ENCODE measurements around the gene LRRC43.
"Not testable (repeated sequence)": the region's sequence is repeated elsewhere in the genome, so short reads cannot be mapped to it uniquely, and the experiment has no call there.

LRRC43 gene

DNA sequence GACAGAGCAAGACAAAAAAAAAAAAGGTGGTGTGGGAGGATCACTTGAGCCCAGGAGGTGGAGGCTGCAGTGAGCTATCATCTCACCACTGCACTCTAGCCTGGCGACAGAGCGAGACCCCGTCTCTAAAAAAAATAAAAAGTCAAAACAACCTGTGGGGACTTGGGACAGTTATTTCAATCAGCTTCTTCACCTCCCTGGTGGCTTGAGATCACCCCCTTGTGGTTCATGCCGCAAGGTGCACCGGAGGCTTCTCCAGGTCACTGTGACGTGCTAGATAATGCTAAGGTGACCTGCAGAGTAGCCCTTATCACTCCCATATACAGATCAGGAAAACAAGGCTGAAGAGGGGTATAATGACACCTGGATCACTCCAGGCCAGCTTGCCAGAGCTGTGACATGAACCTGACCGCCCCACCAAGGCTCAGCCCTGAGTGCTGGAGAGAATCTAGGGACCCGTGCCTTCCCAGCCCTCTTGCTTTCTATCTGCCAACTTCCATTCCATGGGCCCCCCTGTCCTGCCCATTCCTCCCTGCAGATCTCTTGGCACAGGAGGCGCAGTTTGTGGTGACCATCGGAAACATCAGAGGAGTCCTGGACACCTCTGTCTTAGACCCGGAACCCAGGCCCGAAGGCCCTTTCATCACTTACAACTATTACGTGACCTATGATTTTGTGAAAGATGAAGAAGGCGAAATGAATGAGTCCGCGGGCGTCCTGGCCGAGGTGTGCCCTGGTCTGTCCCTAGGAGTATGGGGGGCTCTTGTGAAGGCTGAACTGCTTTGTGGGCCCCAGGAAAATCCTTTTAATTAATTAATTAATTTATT is 8.1 kb downstream of the LRRC43 start:
- in situ Hi-C loops (cut with HindIII; ENCODE audit: low sequenced_read_pairs) = no loop called here

DNA sequence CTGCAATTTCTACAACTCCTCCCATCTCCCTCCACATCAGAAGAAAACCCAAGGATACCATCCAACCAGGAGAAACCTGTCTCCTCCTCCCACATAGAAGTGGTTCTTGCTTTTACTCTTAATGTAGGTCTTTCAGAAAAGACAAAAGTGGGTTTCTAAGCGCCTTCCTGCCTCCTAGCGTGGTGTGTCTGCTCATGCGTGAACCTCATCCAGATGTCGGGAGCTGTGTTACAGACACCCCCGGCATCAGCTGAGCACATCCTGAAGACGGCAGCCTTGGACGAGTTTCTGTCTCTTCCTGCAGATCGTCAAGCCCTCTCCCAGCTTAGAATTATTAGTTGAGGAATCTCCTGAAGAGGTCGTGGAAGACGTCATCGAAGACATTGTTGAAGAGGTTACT is 9.5 kb downstream of the LRRC43 start:
- in situ Hi-C loops (cut with HindIII; ENCODE audit: low sequenced_read_pairs) = no loop called here

DNA sequence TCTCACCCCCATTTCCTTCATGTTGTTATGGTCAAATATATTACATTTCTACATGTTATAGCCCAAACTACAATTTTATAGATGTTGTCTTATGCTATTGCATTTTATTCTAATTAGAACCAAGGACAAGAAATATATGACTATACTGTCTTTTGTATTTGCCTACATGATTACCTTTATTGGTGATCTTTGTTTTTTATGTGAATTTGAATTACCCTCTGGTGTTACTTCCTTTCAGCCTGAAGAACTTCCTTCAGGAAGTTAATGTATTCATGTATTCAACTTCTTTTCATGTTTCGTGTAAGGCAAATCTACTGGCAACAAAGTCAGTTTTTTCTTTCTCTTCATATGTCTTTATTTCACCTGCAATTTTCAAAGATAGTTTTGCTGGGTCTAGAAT is 11.9 kb downstream of the LRRC43 start:
- in situ Hi-C loops (cut with HindIII; ENCODE audit: low sequenced_read_pairs) = no loop called here

DNA sequence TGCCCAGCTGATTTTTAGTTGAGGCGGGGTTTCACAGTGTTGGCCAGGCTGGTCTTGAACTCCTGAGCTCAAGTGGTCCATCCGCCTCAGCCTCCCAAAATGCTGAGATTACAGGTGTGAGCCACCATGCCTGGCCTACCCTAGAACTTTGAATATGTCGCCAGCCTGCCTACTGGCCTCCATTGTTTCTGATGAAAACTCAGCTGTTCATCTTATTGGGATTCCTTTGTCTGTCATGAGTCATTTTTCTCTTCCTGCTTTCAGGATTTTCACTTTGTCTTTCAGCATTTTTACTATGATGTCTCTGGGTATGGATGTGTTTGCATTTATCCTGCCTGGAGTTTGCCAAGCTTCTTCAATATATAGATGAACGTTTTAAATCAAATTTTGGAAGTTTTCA is 12.5 kb downstream of the LRRC43 start:
- in situ Hi-C loops (cut with HindIII; ENCODE audit: low sequenced_read_pairs) = no loop called here

DNA sequence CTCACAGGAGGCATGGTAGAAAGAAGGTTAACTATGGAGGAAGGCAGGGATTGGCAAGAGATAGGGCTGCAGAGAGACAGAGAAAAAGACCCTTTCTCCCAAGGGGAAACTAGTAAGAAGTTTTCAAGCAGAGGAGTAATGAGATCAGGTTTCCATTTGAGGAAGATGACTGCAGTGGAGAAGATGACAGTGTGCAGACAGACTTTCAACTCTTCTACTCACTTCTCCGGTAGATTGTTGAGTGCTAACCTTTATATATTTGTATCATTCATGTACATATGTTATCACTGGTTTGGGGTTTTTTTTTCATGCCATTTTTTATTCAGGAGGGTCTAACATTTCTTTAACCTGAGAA is 14.7 kb downstream of the LRRC43 start:
- in situ Hi-C loops (cut with HindIII; ENCODE audit: low sequenced_read_pairs) = no loop called here

DNA sequence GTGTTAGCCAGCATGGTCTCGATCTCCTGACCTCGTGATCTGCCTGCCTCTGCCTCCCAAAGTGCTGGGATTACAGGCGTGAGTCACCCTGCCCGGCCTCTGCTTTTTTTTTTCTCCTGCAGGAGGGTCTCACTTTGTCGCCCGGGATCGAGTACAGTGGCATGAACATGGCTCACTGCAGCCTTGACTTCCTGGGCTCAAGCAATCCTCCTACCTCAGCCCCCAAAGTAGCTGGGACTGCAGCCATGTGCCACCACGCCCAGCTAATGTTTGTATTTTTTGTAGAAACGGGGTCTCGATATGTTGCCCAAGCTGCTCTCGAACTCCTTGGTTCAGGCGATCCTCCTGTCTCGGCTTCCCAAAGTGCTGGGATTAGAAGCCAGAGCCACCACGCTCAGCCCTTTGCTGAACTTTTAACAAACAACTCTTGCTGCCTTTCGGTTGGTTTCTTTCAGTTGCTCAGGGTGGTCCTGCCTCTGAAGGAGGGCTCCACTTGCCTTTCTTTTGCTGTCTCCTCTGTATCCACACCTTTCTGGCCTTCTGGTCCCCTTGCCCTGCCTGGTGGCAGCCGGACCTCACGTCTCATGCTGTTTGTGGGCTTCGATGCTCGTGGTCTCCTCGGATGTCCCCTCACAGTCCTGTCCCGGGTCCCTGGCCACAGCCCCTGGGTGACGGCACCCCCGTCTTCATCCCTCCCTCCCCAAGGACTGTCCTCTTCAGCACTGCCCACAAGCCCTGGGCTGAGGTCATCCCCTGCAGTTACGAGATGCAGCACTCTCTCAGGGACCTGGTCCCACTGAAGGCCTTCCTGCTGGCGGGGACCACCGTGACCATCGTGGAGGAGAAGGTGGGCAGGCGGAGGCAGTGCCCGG is 16.8 kb downstream of the LRRC43 start:
- in situ Hi-C loops (cut with HindIII; ENCODE audit: low sequenced_read_pairs) = no loop called here

DNA sequence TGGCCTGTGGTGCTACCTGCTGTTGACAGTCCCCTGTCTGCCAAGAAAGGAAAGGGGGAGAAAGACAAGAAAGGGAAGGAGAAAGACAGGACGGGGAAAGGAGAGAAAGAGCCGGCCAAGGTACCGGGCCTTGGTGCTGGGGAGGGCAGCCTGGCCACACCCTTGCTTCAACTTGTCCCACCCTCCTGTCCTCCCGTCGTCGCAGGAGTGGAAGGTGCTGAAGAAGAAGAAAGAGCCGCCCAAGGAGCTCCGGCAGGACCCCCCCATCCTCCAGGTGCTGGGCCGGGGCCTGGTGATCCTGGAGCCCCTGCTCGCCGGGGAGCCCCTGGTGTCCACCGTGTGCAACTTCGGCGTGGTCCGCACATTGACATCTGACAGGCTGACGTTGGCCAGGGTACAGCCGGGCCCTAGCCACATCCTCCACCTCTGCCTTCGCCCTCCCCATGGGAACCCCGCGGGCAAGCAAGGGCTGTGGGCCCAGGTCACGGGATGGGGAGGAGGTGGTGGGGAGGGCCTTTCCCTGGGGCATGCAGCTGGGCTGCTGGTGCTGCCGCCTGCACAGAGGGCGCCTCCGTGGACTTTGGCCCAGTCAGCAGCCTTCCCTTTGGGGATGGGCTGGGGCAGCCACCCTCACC is 17.7 kb downstream of the LRRC43 start:
- in situ Hi-C loops (cut with HindIII; ENCODE audit: low sequenced_read_pairs) = no loop called here

GRCh38 chr12:122201381-122201780 is 18.5 kb downstream of the LRRC43 start:
- in situ Hi-C loops (cut with HindIII; ENCODE audit: low sequenced_read_pairs) = no loop called here

DNA sequence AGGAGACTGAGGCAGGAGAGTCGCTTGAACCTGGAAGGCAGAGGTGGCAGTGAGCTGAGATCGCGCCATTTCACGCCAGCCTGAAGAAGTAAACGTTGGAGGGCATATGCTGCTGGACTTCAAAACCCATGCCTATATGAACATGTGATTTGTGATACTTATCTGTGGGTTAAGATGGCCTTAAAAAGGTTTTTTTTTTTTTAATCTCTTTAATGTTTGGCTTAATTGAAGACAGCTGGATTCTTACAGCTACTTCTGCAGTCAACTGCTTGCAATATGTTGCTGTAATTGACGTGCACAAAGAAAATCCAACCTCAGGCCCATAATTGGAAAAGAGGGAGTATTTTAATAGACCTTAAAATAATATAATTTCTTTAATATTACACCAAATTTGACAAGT is 19.1 kb downstream of the LRRC43 start:
- in situ Hi-C loops (cut with HindIII; ENCODE audit: low sequenced_read_pairs) = no loop called here

GRCh38 chr12:122202811-122203210 is 19.9 kb downstream of the LRRC43 start:
- in situ Hi-C loops (cut with HindIII; ENCODE audit: low sequenced_read_pairs) = not testable (repeated sequence)

- in situ Hi-C loops (cut with HindIII; ENCODE audit: low sequenced_read_pairs) = no loop called here
Measured at GRCh38 chr12:122203301-122204166, 20.6 kb downstream of the LRRC43 start, which contains the start of gene B3GNT4. Gene B3GNT4, plus strand, starts transcription at chr12:122203709. Its CDS starts 910 bp downstream, at chr12:122204619.

GRCh38 chr12:122204167-122205052 is 21.5 kb downstream of the LRRC43 start:
- in situ Hi-C loops (cut with HindIII; ENCODE audit: low sequenced_read_pairs) = no loop called here

DNA sequence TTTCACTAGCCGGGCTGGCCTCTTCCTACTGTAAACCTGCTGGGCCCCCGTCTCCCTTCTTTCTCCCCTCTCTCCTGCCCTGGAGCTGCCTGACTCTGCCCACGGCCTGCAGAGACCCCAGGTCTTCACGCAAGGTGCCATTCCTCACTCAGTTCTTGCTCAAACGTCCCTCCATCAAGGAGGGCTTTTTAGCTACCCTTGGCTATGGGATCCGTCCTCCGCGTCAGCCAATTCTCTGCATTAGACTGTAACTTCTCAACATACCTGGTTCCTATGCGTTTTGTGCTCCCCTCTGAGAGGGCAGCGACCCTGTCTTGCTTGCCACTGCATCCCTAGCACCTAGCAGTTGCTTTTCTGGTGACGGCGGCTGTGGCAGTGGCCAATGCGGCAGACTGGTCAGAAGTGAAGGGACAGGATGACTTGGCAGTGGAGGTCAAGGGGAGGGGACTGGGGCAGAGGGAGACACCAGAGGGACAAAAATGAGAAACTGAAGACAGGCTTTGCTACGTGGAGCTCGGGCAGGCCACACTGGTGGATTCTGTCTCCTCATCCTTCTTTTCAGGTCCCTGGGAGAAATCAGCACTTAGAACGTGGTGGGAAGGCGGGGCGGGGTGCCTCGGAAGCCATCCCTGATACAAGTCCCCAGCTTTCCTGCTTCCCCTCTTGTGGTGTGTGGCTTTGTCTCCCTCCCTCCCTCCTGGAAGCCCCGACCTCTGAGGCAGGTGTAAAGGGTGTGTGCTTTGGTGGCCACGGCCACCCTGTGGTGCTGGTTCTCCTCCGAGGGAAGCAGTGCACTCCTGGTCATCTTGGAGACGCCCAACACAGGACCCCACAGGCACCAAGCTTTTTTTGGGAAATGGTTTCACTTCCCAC is 22.4 kb downstream of the LRRC43 start:
- in situ Hi-C loops (cut with HindIII; ENCODE audit: low sequenced_read_pairs) = no loop called here

DNA sequence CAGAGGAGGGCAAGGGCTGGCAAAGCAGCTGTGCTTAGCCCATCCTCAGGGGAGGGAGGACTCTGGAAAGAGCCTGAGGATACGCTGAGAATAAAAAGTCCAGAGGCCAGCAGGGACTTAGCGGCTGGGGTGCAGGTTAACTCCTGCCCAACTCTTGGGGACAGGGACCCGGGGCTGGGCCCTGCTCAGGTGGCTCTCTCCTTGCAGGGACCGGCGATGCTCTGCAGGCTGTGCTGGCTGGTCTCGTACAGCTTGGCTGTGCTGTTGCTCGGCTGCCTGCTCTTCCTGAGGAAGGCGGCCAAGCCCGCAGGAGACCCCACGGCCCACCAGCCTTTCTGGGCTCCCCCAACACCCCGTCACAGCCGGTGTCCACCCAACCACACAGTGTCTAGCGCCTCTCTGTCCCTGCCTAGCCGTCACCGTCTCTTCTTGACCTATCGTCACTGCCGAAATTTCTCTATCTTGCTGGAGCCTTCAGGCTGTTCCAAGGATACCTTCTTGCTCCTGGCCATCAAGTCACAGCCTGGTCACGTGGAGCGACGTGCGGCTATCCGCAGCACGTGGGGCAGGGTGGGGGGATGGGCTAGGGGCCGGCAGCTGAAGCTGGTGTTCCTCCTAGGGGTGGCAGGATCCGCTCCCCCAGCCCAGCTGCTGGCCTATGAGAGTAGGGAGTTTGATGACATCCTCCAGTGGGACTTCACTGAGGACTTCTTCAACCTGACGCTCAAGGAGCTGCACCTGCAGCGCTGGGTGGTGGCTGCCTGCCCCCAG is 23.4 kb downstream of the LRRC43 start:
- in situ Hi-C loops (cut with HindIII; ENCODE audit: low sequenced_read_pairs) = no loop called here

DNA sequence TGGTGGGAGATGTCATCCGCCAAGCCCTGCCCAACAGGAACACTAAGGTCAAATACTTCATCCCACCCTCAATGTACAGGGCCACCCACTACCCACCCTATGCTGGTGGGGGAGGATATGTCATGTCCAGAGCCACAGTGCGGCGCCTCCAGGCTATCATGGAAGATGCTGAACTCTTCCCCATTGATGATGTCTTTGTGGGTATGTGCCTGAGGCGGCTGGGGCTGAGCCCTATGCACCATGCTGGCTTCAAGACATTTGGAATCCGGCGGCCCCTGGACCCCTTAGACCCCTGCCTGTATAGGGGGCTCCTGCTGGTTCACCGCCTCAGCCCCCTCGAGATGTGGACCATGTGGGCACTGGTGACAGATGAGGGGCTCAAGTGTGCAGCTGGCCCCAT is 24.1 kb downstream of the LRRC43 start:
- in situ Hi-C loops (cut with HindIII; ENCODE audit: low sequenced_read_pairs) = no loop called here

DNA sequence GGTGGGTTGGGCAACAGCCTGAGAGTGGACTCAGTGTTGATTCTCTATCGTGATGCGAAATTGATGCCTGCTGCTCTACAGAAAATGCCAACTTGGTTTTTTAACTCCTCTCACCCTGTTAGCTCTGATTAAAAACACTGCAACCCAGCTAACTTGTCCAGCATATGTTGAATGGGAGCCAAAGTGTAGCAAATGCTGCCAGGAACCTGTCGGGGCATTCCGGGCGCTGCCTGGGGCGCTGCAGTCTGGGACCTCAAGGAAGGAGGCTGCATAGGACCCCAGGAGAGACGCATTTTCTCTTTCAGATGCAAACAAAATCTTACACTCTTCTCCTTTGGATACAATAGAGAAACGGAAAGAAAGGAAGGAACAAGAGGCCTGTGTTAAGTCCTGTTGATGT is 24.5 kb downstream of the LRRC43 start:
- in situ Hi-C loops (cut with HindIII; ENCODE audit: low sequenced_read_pairs) = no loop called here

DNA sequence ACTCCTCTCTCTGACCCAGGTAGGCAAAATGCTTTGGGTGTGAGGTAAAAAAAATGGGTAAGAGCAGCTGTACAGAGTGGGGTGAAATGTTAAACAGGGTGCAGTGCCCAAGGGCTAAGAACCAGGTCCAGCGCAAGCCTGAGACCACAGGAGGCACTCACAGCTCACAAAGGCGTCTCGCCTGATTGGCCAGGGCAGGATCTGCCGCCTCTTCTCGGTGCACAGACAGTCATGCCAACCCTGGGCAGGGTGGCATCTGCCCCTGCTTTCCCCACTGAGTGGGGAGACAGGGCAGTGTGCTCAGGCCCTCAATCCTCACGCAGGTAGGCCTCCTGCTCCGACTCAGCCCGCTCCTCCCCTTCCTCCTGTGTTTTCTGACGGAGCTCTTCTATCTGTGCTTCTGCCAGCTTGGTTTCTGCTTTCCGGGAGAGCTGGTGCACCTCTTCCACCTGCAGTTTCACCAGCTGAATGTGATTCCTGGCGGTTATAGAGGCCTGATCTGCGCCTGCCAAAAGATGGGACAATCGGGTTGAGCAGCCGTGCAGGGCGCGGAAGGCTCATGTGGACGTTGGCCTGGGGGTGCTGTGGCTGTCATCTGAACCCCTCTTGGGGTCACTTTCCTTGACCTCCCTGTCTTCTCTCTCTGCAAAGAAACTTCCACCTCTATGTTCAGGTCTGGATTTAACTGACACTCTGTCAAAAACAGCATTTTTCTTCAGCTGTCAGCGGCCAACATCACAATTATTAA is 25.3 kb downstream of the LRRC43 start:
- in situ Hi-C loops (cut with HindIII; ENCODE audit: low sequenced_read_pairs) = no loop called here
